ENCODE results near the gene EVA1B. TPM values are rescaled to one million over a fixed set of nuclear protein-coding genes. Genes with fewer than 3 reads are reported as not detected.

Gene EVA1B
- total and polyA plus RNA-seq, 2 of the 4 experiments (the other 2 are of a cell fraction): 49.8 to 64.6 TPM

DNA sequence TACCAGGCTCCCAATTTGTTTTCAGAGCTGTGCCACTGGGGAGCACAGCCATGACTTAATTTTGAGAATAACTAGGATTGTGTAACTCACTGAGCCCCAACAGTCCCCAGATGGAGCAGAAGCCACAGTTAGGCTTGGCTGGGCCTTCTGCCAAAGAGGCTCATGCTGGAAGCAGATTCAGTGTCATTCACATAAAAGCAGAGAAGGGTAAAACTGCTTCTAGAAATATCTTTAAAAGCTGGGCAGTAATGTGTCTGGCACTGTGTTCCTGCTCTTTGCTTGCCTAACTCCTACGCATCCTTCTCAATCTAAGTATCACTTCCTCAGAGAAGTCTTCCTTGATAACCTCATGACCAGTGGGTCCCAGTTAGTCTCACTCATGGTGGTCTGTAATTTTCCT, 41.9 kb upstream of the EVA1B start:
- peaks cover 10% of the 10 kb centered on the region for H3K4me1 ChIP-seq (ENCODE audit: control insufficient read depth, insufficient read depth, low read length)
- H3K4me3 ChIP-seq (ENCODE audit: insufficient read depth, low read depth, low read length): no peak overlapping the region
- H4K91ac ChIP-seq (ENCODE audit: insufficient read depth, low read depth, low read length): no peak overlapping the region
- no peak overlapping the region for H2AFZ ChIP-seq (replicated peaks; ENCODE audit: low read length, poor library complexity)
- peak overlapping the region; percentile 47; the same call in 1 of the 2 replicates for H3K4ac ChIP-seq (ENCODE audit: low read depth, low read length)
- H3K79me1 ChIP-seq (ENCODE audit: low read depth in 1 of 2, low read length in 2 of 2): peaks cover 12 to 81% of the 10 kb centered on the region in 2 experiments; a peak in 3 of 4 replicates
- H3K4me2 ChIP-seq (ENCODE audit: low read depth, low read length): no peak overlapping the region
- no CpG with 5 or more reads among the region's 1 CpG for WGBS, 2 experiments (ENCODE audit: extremely low coverage in 2 of 2, insufficient read length in 1 of 2)
- POLR2A ChIA-PET (ENCODE audit: unreplicated experiment): no interaction called here
- H3K56ac ChIP-seq (ENCODE audit: extremely low read depth, insufficient read depth, low read length): no peak overlapping the region
- dilution Hi-C loops (cut with HindIII; ENCODE audit: low sequenced_read_pairs, unreplicated experiment): no loop called here
- H2BK20ac ChIP-seq (ENCODE audit: low read depth, low read length): no peak overlapping the region
- no peak overlapping the region for H3K9ac ChIP-seq (ENCODE audit: low read depth, low read length)
- peak overlapping the region; percentile 14; the same call in 1 of the 2 replicates for H2BK120ac ChIP-seq (ENCODE audit: low read depth, low read length)
- H2AK9ac ChIP-seq (replicated peaks; ENCODE audit: low read depth, low read length, poor library complexity): no peak overlapping the region
- peak; percentile 32 for ATAC-seq (ENCODE audit: low read depth)
- H3K27ac ChIP-seq (ENCODE audit: insufficient read depth, low read length): peak overlapping the region; percentile 8; the same call in 1 of the 2 replicates
- H3K9me3 ChIP-seq (ENCODE audit: control insufficient read depth, insufficient read depth, low read length): no peaks in the 10 kb centered on the region
- no peaks in the 10 kb centered on the region for H3K27me3 ChIP-seq (ENCODE audit: control insufficient read depth, insufficient read depth, low read length)
- H2AK5ac ChIP-seq (ENCODE audit: low read depth, low read length): peak overlapping the region; percentile 86
- in situ Hi-C loops (cut with MboI; ENCODE audit: low sequenced_read_pairs): no loop called here
- peak overlapping the region; percentile 68 for H2BK5ac ChIP-seq (ENCODE audit: low read depth, low read length, poor library complexity, severe bottlenecking)
- DNase-seq: peak; percentile 67
- CTCF ChIA-PET: no interaction called here
- H3K9me1 ChIP-seq (ENCODE audit: insufficient read depth, low read length): peaks cover 26% of the 10 kb centered on the region
- H3K36me3 ChIP-seq (ENCODE audit: control insufficient read depth, insufficient read depth, low read length): peaks cover 25% of the 10 kb centered on the region
- BruUV-seq (replicated peaks): no TSS peak
- peak overlapping the region; percentile 13; the same call in 1 of the 2 replicates for H3K18ac ChIP-seq (ENCODE audit: low read depth, low read length)
- intact Hi-C loops (cut with micrococcal nuclease): loop anchor here (5.0 kb wide), 1 partner anchor 43 kb away; the partner anchor contains the start of gene EVA1B
- peak overlapping the region; percentile 54; the same call in 1 of the 2 replicates for H3K23ac ChIP-seq (ENCODE audit: low read depth, low read length)
- H3K14ac ChIP-seq (replicated peaks; ENCODE audit: low read depth, low read length): 0 out of 2 replicates have a peak overlapping the region, but pooled peaks have one; percentile 30
- no peak overlapping the region; a peak in 1 of 4 replicates for H4K8ac ChIP-seq (ENCODE audit: low read depth in 2 of 2, low read length in 2 of 2)
- peaks cover 10% of the 10 kb centered on the region; the same call in 1 of the 2 replicates for H4K20me1 ChIP-seq (ENCODE audit: insufficient read depth, low read length)
- no peak overlapping the region for H4K5ac ChIP-seq (ENCODE audit: low read depth, low read length)
- no peak overlapping the region for H2BK15ac ChIP-seq (ENCODE audit: low read depth, low read length)
- TF ChIP-seq CEBPB (IDR thresholded peaks at IDR 0.05; ENCODE audit: low read depth, low read length) (peak; percentile 66), RCOR1 (IDR thresholded peaks at IDR 0.05; ENCODE audit: insufficient replicate concordance, low read length) (no peak), MAZ (IDR thresholded peaks at IDR 0.05; ENCODE audit: borderline replicate concordance, low read depth, low read length) (0 out of 2 replicates have a peak, but pooled peaks have one; percentile 19)

All from IMR-90 (cell line).